Stimulated activated CD4-positive, alpha-beta T cell treated with anti-CD3 and anti-CD28 coated beads, Interleukin-12 subunit alpha, Interleukin-12 subunit beta, amount 100 ng/mL, for 48 hours (primary cell): Measurements from ENCODE around the gene GNAQ.

Source experiments
- DNase-seq, 3 donors: peaks; one replicate each; pipeline ENCODE4 v3.0.0-alpha.2; 2020; ENCODE audit warnings: low read depth in 2 of 3, low spot score in 1 of 3

Gene GNAQ

GRCh38 chr9:77977210-77977611, 54.4 kb downstream of the GNAQ start:
- peak; percentile 23 to 24 (median 24) for DNase-seq

- no peak for DNase-seq
Measured at GRCh38 chr9:77975806-77976205, 55.8 kb downstream of the GNAQ start.

DNA sequence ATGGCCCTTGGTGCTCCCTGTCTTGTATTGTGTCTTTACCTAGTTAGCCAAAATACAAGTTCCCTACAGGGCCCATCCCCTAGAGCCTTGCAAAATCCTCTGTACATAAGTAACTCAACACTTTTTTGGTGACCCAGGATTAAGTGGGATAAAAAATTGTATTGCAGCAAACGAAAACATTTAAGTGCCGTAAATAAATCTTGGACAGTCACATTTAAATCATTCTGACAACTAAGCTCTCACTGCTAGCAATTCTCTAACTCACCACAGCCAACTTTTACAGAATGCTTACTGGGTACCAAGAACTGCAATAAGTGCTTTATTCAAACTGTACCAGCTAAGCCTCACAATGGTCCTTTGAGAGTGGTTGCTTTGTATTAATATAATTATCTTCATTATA, 56.6 kb downstream of the GNAQ start:
- DNase-seq: no peak

DNA sequence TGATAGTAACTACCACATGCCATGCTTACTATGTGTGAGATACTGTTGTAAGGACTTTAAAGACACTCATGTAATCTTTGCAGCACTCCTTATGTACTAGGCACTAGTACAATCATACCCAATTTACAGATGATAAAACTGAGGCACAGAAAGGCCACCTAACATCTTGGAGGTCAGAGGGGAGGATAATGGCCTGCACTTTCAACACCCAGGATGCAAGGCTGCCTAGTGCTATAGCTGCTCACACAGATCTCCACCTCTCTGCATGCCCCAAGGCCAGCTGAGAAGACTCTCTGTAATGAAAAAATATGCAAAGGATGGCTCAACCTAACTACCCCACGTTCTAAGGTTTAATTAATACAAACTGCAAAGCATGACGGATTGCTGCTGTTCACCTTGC, 57.2 kb downstream of the GNAQ start:
- DNase-seq: no peak

DNA sequence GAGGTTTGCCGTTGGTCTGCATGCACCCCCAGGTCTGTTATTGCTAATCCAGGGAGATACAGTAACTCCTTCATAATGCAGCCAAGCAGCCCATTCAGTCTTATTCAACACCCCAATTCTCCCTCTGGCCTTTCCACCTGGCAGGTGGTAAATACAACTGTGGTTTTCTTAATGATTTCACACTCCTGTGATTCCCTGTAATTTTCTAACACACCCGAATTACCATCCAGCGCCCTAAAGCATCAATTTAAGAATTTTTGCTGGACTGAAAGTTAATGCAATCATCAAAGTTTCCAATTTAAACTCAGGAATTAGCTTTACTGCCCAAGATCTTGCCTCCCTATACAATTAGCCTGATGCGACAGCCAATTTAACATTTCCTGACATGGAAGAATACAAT, 62.5 kb downstream of the GNAQ start:
- DNase-seq: no peak

DNA sequence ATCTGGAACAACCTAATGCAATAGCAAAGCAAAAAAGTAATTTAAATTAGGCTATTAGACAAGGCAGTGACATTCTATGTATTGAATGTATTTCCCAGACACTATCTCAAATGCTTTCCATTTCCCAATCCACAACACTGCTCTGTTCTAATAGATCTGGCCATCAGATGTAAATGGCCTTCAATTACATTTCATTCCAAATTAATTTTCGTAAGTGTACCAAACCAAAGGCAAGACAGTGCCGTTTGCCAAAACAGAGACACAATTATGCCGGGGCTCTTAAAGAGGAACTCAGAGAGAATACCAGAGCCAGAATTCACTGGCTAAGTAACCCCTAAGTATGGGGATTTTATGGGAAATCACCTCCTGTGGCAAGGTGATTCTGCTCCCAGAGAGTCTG, 63.1 kb downstream of the GNAQ start:
- DNase-seq: no peak

DNA sequence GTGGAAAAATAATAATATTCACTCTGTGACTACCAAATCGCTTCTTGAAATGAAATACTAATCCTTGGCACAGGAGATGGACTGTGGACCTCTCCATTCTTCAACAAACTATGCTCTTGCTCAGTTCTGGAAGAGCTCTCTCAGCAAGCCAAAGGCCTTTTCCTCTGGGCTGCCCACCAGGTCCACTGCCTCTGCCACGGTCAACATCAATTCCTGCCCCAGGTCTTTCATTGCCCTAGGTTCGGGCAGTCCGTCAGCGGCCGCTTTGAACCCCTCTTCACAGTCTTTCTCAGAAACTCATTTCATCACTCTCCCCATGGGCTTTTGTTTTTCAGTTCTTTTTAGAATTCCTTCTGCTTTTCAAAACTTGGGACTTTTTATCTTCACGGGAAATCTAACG, 64.9 kb downstream of the GNAQ start:
- no peak for DNase-seq

- no peak for DNase-seq
Measured at GRCh38 chr9:77965445-77966123, 66.0 kb downstream of the GNAQ start.

DNA sequence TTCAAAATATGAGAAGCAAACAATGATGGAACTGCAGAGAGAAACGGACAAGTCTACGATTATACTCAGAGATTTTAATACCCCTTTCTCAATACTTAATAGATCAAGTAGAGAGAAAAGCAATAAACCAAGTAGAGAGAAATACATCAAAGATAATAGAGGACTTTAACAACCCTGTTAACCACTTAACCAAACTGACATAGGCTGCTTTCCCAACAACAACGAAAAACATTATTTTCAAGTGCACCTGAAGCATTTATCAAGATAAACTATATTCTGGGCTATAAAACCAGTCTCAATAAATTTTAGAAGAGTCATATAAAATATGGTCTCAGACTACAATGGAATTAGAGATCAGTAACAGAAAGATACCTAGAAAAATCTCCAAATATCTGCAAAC, 67.4 kb downstream of the GNAQ start:
- DNase-seq: no peak

DNA sequence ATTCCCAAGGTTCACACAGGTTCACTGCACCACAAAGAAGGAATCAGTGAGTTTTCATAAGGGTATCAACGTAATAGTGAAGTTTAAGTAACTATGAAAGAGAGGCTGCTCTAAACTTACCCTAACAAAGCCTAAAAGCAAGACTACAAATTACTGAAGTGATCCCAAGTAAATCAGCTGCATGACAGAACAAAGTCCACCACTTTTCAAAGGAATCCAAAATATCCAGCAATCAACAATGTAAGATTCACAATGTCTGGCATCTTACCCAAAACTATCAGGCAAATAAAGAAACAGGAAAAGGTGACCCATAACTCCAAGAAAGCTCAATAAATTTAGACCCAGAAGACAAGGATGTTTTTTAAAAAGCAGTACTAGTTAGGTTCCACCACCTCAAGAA, 70.1 kb downstream of the GNAQ start:
- no peak for DNase-seq

GRCh38 chr9:77960356-77961153, 71.1 kb downstream of the GNAQ start:
- DNase-seq: no peak

GRCh38 chr9:77959803-77960202, 71.8 kb downstream of the GNAQ start:
- no peak for DNase-seq

GRCh38 chr9:77957652-77958051, 74.0 kb downstream of the GNAQ start:
- DNase-seq: no peak

DNA sequence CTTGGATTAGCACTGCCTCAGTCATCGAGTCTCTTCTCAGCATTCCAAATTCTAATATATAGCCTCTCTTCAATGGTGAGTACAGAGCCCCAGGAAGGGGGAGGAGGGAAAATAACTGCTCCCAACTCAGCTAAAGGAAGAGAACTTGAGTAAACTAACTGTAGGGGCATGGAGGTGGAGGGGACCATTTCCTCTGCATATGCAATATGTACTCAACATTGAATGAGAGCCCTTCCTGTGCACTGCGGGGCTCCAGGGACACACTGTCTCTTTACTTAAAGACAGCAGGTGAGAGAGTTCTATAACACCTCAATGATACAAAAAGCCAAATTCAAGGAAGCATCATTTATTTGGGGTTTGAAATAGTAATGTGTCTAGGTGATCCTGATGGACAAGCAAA, 75.1 kb downstream of the GNAQ start:
- DNase-seq: no peak

DNA sequence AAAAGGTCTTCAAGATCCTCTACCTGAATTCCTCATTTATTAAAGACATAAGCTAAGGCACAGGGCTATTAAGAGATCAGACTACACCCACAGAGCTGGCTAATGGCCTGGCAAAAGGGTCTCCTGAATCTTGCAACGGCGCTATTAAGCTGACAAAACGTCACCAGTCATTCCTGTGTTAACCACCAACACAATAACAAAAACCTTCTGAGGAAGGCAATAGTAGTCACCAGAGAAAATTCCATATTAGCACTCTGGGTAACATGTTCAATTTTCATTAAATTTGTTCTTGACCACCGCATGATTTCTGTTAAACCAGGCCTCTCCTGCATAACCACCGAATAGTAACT, 77.0 kb downstream of the GNAQ start:
- DNase-seq: no peak

- DNase-seq: no peak
Measured at GRCh38 chr9:77954013-77954665, 77.5 kb downstream of the GNAQ start.

GRCh38 chr9:77953590-77953989, 78.0 kb downstream of the GNAQ start:
- no peak for DNase-seq

GRCh38 chr9:77952635-77953328, 78.8 kb downstream of the GNAQ start:
- DNase-seq: no peak

DNA sequence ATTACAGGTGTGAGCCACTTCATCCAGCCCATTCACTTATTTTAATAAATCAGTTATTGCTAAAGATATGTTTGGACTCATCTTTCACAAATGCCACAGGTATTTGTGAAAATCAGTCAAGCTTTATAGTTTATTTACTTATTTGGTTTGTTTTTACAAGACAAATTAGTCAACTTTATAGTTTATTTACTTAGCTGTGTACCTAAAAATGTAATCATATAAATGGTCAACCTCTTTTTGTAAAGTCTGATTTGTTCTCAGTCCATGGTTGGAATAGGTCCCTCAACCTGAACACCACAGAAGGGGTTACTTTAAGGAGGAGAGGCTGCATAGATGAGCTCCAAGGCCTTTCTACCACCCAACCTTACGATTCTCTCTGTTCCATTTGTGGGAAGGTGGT, 80.2 kb downstream of the GNAQ start:
- DNase-seq: no peak

DNA sequence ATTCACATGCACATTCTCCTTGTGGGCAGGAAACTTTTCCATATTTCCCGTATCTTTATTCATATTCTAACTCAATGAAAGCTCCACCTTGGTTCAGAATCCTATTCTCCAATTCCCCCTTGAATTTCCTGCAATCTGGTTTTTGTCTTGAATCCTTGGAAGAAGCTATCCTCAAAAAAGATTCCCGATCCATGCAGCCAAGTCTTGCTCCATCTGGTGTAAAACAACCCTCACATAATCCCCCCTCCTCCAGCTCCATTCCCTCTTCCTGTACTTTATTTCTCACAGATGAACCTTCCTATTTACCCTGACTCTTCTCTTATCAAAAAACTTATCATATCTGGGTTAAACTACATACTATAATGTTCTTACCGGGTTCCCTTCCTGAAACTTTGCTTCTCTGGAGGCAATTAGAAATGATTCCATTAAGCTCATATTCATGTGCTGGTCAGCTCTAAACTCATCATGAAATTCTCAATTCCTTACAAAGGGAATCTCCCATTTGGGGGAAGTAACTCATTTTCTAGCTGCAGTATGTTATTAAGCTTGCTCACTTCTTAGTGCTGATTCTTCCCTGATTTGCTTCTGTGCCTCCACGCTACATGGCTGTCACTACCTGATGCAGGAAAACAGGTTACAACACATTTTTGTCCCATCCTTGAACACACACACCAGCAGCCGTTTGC, 81.7 kb downstream of the GNAQ start:
- DNase-seq: no peak

GRCh38 chr9:77947651-77948050, 84.0 kb downstream of the GNAQ start:
- DNase-seq: no peak
